Stimulated activated CD4-positive, alpha-beta T cell treated with anti-CD3 and anti-CD28 coated beads, TNF-alpha, amount 100 ng/mL, for 4 hours (primary cell): ENCODE data around the gene SNX9.
"Not testable (repeated sequence)": the region's sequence is repeated elsewhere in the genome, so short reads cannot be mapped to it uniquely, and the experiment has no call there.

Source experiments
- DNase-seq, 3 experiments: peaks; one replicate each; pipeline ENCODE4 v3.0.0-alpha.2; 2020; ENCODE audit warnings: low read depth in 3 of 3

SNX9 gene

DNA sequence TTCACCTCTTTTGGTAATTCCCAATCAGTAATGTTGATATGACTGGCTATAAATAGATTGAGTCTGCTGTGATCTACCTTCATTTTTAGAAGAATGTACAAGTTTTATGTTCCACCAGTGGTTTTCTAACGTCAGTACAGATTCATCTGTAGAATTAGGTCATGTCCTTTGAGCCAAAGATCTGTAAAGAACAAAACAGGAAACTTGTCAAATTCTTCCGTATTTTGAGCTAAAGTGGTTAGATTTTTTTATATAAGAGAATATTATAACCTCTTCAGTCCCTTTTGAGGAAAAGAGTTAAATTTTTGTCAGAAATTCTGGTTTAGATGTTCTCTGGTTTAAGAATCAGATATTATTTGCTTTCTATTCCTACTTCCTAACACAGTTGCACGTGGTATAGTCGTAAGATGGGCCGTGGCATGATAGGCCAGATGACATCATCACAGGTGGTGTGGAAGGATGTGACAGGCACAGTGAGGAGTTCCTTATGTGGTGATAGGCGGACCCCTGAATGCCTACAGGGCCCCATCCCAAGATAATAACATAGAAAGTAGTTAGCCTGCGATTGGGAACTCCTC is 62.3 kb downstream of the SNX9 start:
- DNase-seq = peak in 1 of 3 experiments; percentile 39

DNA sequence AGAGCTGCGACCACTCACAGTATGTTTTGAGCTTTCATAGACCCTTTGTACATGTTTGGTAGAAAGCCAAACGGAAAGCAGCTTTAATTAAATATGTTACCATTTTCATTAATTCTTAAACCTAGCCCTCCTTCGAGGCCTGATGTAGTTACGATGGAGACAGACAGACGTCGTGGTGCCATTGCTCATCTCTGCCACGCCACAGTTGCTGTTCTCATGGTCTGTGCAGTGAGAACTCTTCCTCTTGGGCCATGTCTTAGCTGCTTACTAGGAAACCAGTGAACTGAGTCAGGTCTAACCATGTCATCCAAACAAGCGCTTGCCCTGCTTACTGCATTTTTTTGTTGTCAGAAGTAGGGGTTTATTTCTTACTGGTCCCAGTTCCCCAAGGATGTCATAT is 62.8 kb downstream of the SNX9 start:
- DNase-seq = no peak

DNA sequence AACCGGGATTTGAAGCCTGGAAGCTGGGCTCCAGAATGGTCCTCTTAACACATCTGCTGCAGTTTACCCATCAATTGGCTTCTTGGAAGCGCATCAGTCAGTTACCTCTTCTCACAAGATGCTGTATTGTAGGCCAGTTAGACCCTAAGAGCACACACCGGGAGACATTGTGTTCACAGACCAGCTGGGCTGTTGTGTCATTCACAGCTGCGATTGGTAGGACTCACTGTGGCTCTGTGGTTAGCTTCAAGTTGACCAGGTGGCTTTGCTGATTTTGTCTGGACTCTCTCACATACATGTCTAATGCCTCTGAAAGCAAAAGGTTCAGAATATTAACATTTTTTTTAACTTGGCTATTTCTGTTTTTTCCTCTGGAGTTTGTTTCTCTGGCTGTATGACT is 64.8 kb downstream of the SNX9 start:
- DNase-seq = no peak

- DNase-seq = no peak
These were observed 68.7 kb downstream of the SNX9 start for GRCh38 chr6:157891544-157892362.

GRCh38 chr6:157892363-157892877 is 69.4 kb downstream of the SNX9 start:
- no peak for DNase-seq

DNA sequence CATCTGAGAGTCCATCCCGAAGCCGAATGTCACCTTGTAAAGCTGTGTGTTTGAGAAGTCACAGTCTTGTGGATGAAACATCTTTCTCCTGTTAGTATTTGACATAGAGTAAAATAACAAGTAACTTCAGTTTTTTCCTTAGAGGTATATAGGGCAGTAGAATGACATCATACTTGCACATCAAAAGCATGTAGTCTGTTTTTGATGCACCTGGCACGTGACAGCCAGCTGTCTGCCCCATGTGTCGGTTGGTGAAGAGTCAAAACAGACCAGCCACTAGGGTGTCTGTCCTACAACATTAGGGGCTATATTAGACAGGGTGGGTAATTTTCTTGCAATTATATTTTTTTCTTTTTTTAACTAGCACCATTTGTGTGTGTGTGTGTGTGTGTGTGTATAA is 70.2 kb downstream of the SNX9 start:
- DNase-seq = peak in 1 of 3 experiments; percentile 31

- no peak for DNase-seq
These were observed 72.5 kb downstream of the SNX9 start for GRCh38 chr6:157895585-157895984.

DNA sequence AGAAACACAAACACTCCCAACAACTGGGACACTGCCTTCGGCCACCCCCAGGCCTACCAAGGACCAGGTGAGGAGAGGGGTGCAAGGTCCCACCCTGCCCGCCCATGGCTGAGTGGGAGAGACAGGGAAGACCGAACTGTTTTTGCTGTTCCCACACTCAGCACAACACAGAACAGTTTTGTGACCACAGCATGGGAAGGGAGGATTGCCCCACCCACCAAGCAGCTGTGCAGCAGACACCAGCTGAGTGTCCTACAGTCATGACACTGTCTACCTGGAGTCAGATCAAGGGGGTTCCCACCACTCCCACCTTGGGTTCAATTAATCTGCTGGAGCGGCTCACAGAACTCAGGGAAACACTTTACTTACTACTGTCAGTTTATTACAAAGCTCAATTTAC is 73.9 kb downstream of the SNX9 start:
- no peak for DNase-seq

DNA sequence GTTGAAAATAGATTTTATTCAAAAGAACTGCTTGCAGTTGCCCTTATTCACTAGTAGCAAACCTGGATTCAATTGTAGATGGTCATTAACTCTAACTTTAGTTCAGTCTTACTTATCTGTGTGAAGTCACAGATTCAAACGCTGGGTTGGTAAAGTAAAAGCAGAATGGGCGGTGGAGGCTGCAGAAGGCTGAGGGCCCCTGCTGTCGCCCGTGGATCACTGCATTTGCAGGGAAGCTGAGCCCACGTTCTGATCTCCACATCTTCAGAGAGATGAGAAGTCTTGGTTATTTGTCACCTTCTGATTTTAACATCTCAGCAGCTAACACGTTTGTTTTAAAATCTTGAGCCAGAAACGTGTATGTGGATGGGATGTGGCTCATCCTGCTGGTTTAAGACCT is 75.1 kb downstream of the SNX9 start:
- DNase-seq = no peak

DNA sequence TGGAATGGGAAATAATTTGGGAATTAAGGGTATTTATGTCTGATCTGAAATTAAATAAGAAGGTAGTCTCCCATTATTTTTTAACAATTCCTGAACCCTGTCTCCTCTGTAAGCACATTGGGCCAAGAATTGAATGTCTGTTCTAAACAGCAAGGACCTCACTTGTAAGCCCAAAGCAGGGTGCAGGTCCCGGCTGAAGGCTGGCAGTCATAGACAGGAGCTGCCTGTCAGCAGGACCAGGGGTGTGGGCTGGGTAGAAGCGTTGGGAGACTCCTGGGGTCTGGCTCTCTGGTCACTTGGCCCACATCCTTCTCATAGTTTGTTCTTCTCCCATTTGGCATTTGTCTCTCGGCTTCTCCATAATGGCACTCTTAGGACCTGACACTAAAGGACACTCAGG is 75.6 kb downstream of the SNX9 start:
- DNase-seq = no peak

GRCh38 chr6:157900262-157900661 is 77.2 kb downstream of the SNX9 start:
- not testable (repeated sequence) for DNase-seq

GRCh38 chr6:157900751-157901150 is 77.7 kb downstream of the SNX9 start:
- not testable (repeated sequence) for DNase-seq

DNA sequence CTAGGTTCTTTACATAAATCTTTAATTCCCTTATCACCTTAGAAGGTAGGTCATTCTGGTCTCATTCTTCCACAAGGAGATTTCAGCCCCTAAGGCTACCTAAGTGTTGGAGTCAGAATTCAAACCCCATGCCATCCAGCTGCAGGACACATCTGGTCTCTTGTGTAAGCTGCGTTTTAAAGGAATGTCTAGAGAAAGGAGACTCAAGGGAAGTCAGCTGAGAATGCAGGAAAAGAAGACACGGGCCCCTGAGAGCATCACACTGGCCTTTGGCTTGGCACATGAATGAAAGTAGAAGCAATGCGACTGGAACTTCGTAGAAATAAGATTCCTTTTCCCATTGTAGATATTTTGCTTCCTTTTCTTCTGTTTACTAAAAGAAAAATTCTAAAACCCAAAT is 82.0 kb downstream of the SNX9 start:
- no peak for DNase-seq

DNA sequence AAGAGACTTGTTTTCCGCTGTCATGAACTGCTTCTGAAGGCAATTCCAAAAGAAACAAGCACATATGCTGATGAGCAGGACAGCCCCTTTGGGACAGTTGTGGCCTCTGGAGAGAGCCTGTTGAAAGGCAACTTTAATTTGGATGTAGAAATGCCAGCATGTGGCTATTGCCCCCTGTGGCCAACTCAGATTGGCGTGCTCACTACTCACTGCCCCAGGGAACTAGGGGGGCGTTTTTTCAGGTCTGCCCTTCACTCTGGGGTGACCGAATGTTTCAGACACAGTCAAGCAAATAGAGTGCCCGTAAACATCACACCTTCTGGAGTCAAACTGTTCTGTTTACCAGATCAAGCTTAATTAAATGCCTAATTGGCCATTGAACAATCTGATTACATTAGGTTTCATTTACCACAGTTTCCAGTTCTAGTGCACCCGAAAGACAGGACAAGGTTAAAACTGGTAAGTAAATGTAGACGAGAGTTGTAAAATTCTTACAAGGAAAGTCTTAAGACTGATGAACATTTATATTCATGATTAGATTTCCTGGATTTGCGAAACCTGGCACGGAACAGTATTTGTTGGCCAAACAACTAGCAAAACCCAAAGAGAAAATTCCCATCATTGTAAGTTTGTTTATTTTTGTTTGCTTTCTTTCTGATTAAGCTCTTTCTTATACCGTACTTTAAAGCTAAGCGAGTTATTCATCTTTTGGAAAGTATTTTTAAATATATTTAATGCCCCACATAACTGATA is 82.7 kb downstream of the SNX9 start:
- no peak for DNase-seq

DNA sequence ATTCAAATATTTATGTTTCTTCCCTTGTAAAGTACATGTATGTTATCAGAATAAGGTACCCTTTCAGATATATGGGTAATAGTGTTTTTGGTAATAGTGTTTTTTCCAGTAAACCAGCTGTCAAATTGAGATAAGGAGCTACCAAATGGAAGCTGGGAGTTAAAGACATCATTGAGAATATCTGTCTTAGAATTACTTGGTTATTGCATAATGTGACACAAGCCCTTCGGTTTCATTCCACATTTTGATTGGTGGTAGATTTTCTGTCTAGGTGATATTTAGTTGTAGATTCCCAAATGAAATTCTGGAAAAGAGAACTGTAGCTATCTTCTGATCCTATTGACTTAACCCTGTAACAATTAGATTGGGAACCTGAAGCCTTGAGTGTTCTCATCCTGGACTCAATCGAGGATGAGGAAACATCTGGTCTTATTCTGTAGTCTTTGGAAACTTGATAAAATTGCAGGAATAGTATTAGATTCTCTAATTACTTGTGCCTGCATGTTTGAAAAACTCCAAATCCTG is 83.6 kb downstream of the SNX9 start:
- no peak for DNase-seq

GRCh38 chr6:157907651-157908050 is 84.6 kb downstream of the SNX9 start:
- DNase-seq = no peak

DNA sequence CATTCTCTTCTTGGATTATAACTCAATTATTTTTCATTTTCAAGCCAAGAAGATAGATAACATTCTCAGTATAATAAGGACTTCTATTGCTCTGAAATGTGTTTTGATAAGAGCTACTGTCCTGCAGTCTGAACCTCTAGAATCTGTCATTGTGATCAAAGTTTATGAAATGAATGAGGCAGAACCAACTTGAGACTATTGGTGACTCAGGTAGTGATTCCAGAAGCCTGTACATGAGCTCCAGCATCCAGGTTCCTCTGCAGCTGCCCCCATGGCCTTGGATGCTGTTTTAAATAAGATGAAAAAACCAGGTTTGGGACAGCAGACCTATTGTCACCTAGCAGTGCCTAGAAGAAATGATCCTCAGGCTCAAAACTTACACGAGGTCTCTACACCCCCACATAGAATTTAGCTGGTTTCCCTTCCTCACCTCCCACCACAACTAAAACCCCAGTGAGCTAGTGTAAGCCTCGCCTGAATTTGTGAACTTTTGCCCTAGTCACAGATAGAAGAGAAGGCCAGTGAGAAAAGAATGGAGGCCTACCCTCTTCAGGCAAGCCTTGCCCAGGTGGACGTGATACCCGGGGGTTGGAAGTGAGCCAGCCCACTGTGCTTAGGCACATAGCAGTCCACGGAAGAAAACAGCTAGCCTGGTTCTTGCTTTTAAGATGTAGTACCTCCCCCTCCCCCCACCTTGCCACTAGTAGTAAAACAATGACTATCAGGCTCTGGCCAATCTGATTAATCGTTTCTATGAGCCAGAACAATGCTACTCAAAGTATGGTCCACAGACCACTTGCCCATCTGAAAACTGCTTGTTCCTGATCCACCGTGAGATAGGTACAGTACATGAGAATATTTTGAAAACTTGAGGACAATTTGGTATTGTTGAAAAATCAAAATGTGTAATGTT is 85.6 kb downstream of the SNX9 start:
- DNase-seq = no peak

- no peak for DNase-seq
These were observed 86.2 kb downstream of the SNX9 start for GRCh38 chr6:157909282-157909664.

GRCh38 chr6:157911278-157911677 is 88.2 kb downstream of the SNX9 start:
- DNase-seq = no peak

GRCh38 chr6:157911786-157912185 is 88.7 kb downstream of the SNX9 start:
- DNase-seq = no peak

DNA sequence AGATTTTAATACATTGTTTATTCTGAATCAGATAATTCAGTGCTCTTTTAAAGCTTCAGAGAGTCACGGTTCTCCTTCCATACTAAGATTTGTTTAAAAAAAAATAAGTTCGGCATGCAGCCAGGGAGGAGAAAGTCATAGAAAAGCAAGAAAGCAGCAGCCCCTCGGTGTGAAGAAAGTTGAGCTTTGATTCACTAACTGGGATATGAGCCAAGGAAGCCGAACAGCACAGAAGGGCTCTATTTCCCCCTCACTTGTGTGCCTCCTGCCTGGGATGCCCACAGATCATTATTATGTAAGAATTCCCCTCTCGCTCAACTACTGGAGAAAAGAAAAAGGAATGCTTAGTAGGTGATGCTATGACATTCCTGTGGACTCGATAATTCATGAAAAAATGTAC is 89.3 kb downstream of the SNX9 start:
- DNase-seq = no peak
